HCT116 (cell line): ENCODE measurements around the gene GAPT. TPM values are rescaled to one million over a fixed set of nuclear protein-coding genes. Genes with fewer than 3 reads are reported as not detected.
"Not testable (repeated sequence)": the region's sequence is repeated elsewhere in the genome, so short reads cannot be mapped to it uniquely, and the experiment has no call there.

Experiments
- ATAC-seq: fragments of 200-7000 bp; cut with Tn5 transposase; 2 replicates; pipeline ENCODE4 v1.9.1; 2020; ENCODE audit warnings: mild to moderate bottlenecking, moderate library complexity
- BruUV-seq: library from RNA; stranded (reverse); fragments of 400-500 nt; replicated peaks from 2 replicates; lab custom pipeline; 2021; lab: Mats Ljungman, UMichigan
- CTCF ChIA-PET: fragments of 300-600 bp; sonication (Branson Sonifier 250); formaldehyde crosslinking; loops from one replicate; lab custom pipeline; 2021; ENCODE audit warnings: antibody characterized with exemption; lab: Charles Lee
- POLR2A ChIA-PET: fragments of 300-600, 350-600 bp; sonication (Branson Sonifier 250); formaldehyde crosslinking; loops from one replicate; lab custom pipeline; 2021; ENCODE audit warnings: antibody characterized with exemption; lab: Charles Lee
- RAD21 ChIA-PET, 2 experiments: fragments of 300-600 bp; sonication (Branson Sonifier 250); formaldehyde crosslinking; loops; one replicate each; lab custom pipeline; 2023; ENCODE audit warnings: low total read pairs in 2 of 2; ENCODE audit not compliant: uncharacterized antibody in 2 of 2, unreplicated experiment in 2 of 2, low non-redundant PET in 1 of 2; lab: Charles Lee
- DNase-seq: peaks from one replicate; pipeline ENCODE4 v3.0.0-alpha.2; 2010; ENCODE audit warnings: low read depth, low spot score
- H2AFZ ChIP-seq: fragments of 200-600 bp; shearing (Covaris generic), sonication (generic); 2 replicates; pipeline ENCODE4 v1.6.1; 2017; ENCODE audit warnings: low read depth, mixed run types, mixed read lengths, antibody characterized with exemption, low read length; ENCODE audit not compliant: poor library complexity, severe bottlenecking
- H3K27ac ChIP-seq: 2 replicates; pipeline ENCODE4 v1.5.1; 2012; ENCODE audit warnings: low read depth, low read length
- H3K27me3 ChIP-seq: fragments of 200-600 bp; sonication (generic); 2 replicates; pipeline ENCODE4 v1.6.1; 2016; ENCODE audit warnings: mixed run types, low read length, mixed read lengths; ENCODE audit not compliant: insufficient read depth
- H3K36me3 ChIP-seq, 2 experiments: fragments of 200-500 bp in 1 of 2; fragments of 200-600 bp in 1 of 2; sonication (Bioruptor generic) in 1 of 2; sonication (generic) in 1 of 2; 2 replicates each; pipeline versions ENCODE4 v1.5.1 to v1.6.1; 2014 to 2016; ENCODE audit warnings: low read length in 2 of 2, inconsistent platforms in 1 of 2, mixed read lengths in 1 of 2, mixed run types in 1 of 2; ENCODE audit not compliant: insufficient read depth in 2 of 2, control insufficient read depth in 1 of 2
- H3K4me1 ChIP-seq, 2 experiments: fragments of 200-600 bp in 1 of 2; sonication (generic) in 1 of 2; 2 replicates each; pipeline versions ENCODE4 v1.5.1 to v1.6.1; 2012 to 2017; ENCODE audit warnings: low read length in 2 of 2, inconsistent platforms in 1 of 2, mild to moderate bottlenecking in 1 of 2, mixed read lengths in 1 of 2, mixed run types in 1 of 2, moderate library complexity in 1 of 2; ENCODE audit not compliant: insufficient read depth in 2 of 2, control insufficient read depth in 1 of 2
- H3K4me2 ChIP-seq: fragments of 200-600 bp; sonication (generic); 2 replicates; pipeline ENCODE4 v1.6.1; 2017; ENCODE audit warnings: mixed run types, low read length, mixed read lengths
- H3K4me3 ChIP-seq, 2 experiments: fragments of 200-600 bp in 1 of 2; sonication (generic) in 1 of 2; replicated peaks in 1 of 2; 2 replicates each; pipeline ENCODE4 v1.5.1; 2011 to 2016; ENCODE audit warnings: low read length in 2 of 2, control low read depth in 1 of 2, low read depth in 1 of 2, mild to moderate bottlenecking in 1 of 2, mixed read lengths in 1 of 2, mixed run types in 1 of 2
- H3K79me2 ChIP-seq: fragments of 200-600 bp; sonication (generic); 2 replicates; pipeline ENCODE4 v1.6.1; 2017; ENCODE audit warnings: mild to moderate bottlenecking, mixed run types, low read length, moderate library complexity, mixed read lengths; ENCODE audit not compliant: insufficient read depth
- H3K9ac ChIP-seq: fragments of 200-600 bp; sonication (generic); 2 replicates; pipeline ENCODE4 v1.6.1; 2016; ENCODE audit warnings: low read length, mixed read lengths
- H3K9me2 ChIP-seq: fragments of 200-600 bp; sonication (generic), shearing (Covaris generic); 2 replicates; pipeline ENCODE4 v1.6.1; 2017; ENCODE audit warnings: mixed run types, mild to moderate bottlenecking, moderate library complexity; ENCODE audit not compliant: insufficient read depth
- H3K9me3 ChIP-seq, 2 experiments: fragments of 200-500 bp in 1 of 2; fragments of 200-600 bp in 1 of 2; sonication (Bioruptor generic) in 1 of 2; sonication (generic) in 1 of 2; 2 replicates each; pipeline ENCODE4 v1.6.1; 2014 to 2017; ENCODE audit warnings: low read length in 2 of 2, mixed read lengths in 2 of 2, inconsistent platforms in 1 of 2, low read depth in 1 of 2, mild to moderate bottlenecking in 1 of 2, mixed run types in 1 of 2, moderate library complexity in 1 of 2; ENCODE audit not compliant: control insufficient read depth in 1 of 2, insufficient read depth in 1 of 2
- H4K20me1 ChIP-seq: fragments of 200-600 bp; sonication (generic), shearing (Covaris generic); 2 replicates; pipeline ENCODE4 v1.6.1; 2017; ENCODE audit warnings: mixed run types, mild to moderate bottlenecking, moderate library complexity; ENCODE audit not compliant: insufficient read depth
- CBX3 ChIP-seq: IDR thresholded peaks from 2 replicates; pipeline ENCODE4 v1.6.1; 2012; ENCODE audit warnings: low read depth
- EZH2 ChIP-seq: fragments of 200-600 bp; sonication (generic); IDR thresholded peaks from 2 replicates; pipeline ENCODE4 v1.6.1; 2017; ENCODE audit warnings: antibody characterized with exemption, mixed run types
- EZH2phosphoT487 ChIP-seq: fragments of 200-600 bp; IDR thresholded peaks from 2 replicates; pipeline ENCODE4 v1.6.1; 2018; ENCODE audit warnings: antibody characterized with exemption, borderline replicate concordance
- FOSL1 ChIP-seq: IDR thresholded peaks from 2 replicates; pipeline ENCODE4 v1.6.1; 2012; ENCODE audit warnings: low read depth
- JUND ChIP-seq: IDR thresholded peaks from 2 replicates; pipeline ENCODE4 v1.6.1; 2012
- POLR2A ChIP-seq: IDR thresholded peaks from 2 replicates; pipeline ENCODE4 v1.7.0; 2011; ENCODE audit warnings: borderline replicate concordance; ENCODE audit not compliant: insufficient read depth, insufficient read length; ENCODE audit errors: extremely low read depth
- SP1 ChIP-seq: IDR thresholded peaks from 2 replicates; pipeline ENCODE4 v1.6.1; 2012; ENCODE audit warnings: low read depth
- TCF7L2 ChIP-seq: IDR thresholded peaks from 2 replicates; pipeline ENCODE4 v1.7.0; 2011; ENCODE audit warnings: borderline replicate concordance, inconsistent platforms; ENCODE audit not compliant: insufficient read depth, insufficient read length; ENCODE audit errors: extremely low read depth
- YY1 ChIP-seq: IDR thresholded peaks from 2 replicates; pipeline ENCODE4 v1.6.1; 2011; ENCODE audit warnings: low read length, low read depth, moderate library complexity, mild to moderate bottlenecking; ENCODE audit not compliant: insufficient replicate concordance; ENCODE audit errors: extremely low read depth
- ZFX ChIP-seq: fragments of 450-650 bp; IDR thresholded peaks from 2 replicates; pipeline ENCODE4 v1.6.1; 2017
- ZNF274 ChIP-seq: fragments of 200-500 bp; sonication (Bioruptor generic); IDR thresholded peaks from 2 replicates; pipeline ENCODE4 v1.6.1; 2014; ENCODE audit warnings: mild to moderate bottlenecking, low read depth, low read length, inconsistent platforms
- intact Hi-C: fragments of 100-400 bp; cut with micrococcal nuclease; formaldehyde crosslinking; loops from 2 replicates; pipeline ENCODE4 v1.10.0; 2022
- total RNA-seq: library from RNA; stranded (reverse); gene quantifications from one replicate; pipeline ENCODE4 v1.2.1, GENCODE V29; 2021; ENCODE audit not compliant: unreplicated experiment
- TF ChIP-seq, protein P1 (sequence below): IDR thresholded peaks from 2 replicates; pipeline ENCODE4 v1.6.1; 2011; ENCODE audit warnings: mild to moderate bottlenecking, low read length, moderate library complexity; ENCODE audit not compliant: insufficient replicate concordance; ENCODE audit errors: extremely low read depth
- TF ChIP-seq, protein P2 (sequence below): IDR thresholded peaks from 2 replicates; pipeline ENCODE4 v1.6.1; 2012

GAPT gene
- total RNA-seq, 1 experiment from 2014 or later = not detected

DNA sequence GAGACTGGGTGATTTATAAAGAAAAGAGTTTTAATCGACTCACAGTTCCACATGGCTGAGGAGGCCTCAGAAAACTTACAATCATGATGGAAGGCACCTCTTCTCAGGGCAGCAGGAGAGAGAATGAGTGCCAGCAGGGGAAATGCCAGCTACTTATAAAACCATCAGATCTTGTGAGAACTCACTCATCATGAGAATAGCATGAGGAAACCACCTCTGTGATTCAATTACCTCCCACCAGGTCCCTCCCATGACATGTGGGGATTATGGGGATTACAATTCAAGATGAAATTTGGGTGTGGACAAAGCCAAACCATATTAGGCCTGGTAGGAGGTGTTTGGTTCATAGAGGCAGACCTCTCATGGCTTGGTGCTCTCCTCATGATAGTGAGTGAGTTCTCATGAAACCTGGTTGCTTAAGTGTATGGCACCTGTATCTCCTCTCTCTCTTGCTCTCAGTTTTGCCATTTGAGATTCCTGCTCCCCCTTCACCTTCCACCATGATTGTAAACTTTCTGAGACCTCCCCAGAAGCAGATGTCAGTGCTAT, 39.8 kb downstream of the GAPT start:
- no peak overlapping the region for H3K4me3 ChIP-seq
- no peaks in the 10 kb centered on the region for H3K9me2 ChIP-seq
- no peak overlapping the region for H3K9ac ChIP-seq
- no TSS peak for BruUV-seq
- TF ChIP-seq SP1 = no peak
- TF ChIP-seq POLR2A = no peak
- ATAC-seq (no peak), DNase-seq (no peak)
- ChIA-PET POLR2A (no interaction called here), RAD21 (no interaction called here), CTCF (no interaction called here)
- H3K4me1 ChIP-seq = no peaks in the 10 kb centered on the region
- H3K36me3 ChIP-seq = no peaks in the 10 kb centered on the region
- no peak overlapping the region for H3K4me2 ChIP-seq
- no peak overlapping the region for H3K27ac ChIP-seq
- no peaks in the 10 kb centered on the region for H3K9me3 ChIP-seq
- no peaks in the 10 kb centered on the region for H3K79me2 ChIP-seq
- no peaks in the 10 kb centered on the region for H3K27me3 ChIP-seq
- no peaks in the 10 kb centered on the region for H4K20me1 ChIP-seq
- intact Hi-C loops = no loop called here
- H2AFZ ChIP-seq = no peak overlapping the region

DNA sequence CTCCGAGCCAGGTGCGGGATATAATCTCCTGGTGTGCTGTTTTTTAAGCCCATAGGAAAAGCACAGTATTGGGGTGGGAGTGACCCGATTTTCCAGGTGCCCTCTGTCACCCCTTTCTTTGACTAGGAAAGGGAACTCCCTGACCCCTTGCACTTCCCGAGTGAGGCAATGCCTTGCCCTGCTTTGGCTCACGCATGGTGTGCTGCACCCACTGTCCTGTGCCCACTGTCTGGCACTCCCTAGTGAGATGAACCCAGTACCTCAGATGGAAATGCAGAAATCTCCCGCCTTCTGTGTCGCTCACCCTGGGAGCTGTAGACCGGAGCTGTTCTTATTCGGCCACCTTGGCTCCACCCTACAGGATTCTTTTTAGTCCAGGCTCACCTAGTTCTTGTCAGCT, 50.7 kb downstream of the GAPT start:
- H3K9me2 ChIP-seq, BruUV-seq, H3K4me1 ChIP-seq, H3K27ac ChIP-seq, H3K4me2 ChIP-seq, H3K9ac ChIP-seq, intact Hi-C loops, ATAC-seq, H3K36me3 ChIP-seq, RAD21 ChIA-PET, H4K20me1 ChIP-seq, DNase-seq, CTCF ChIA-PET, H3K27me3 ChIP-seq, POLR2A ChIA-PET, H2AFZ ChIP-seq, H3K9me3 ChIP-seq, H3K4me3 ChIP-seq, H3K79me2 ChIP-seq: not testable (repeated sequence)

DNA sequence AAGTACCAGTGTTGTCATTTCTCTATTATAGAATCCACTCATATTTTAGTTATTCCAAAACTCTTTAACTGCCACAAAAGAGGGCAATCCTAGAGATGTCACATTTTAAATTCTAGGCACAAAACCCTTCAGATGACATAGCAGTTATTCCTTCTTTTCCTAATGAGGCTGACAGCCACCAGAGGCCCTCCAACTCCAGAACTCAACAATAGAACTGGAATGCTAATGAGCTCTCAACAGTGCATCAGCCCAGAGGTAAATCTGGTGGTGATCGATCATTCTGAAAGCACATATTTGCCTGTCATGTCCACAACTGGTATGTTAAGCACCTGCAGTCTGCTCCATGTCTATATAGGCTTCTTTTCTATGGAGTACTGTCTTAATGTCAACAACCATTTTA, 51.5 kb downstream of the GAPT start:
- DNase-seq (no peak), ATAC-seq (no peak)
- RAD21 ChIA-PET = no interaction called here
- Histone ChIP-seq H3K4me2 (no peak overlapping the region), H3K4me1 (no peaks in the 10 kb centered on the region; a peak in 1 of 4 replicates), H3K9me3 (no peaks in the 10 kb centered on the region), H3K27me3 (no peaks in the 10 kb centered on the region), H3K9ac (no peak overlapping the region), H3K9me2 (no peaks in the 10 kb centered on the region), H4K20me1 (no peaks in the 10 kb centered on the region), H3K36me3 (no peaks in the 10 kb centered on the region), H3K4me3 (no peak overlapping the region), H3K27ac (no peak overlapping the region), H3K79me2 (no peaks in the 10 kb centered on the region), H2AFZ (no peak overlapping the region)
- POLR2A ChIA-PET = no interaction called here
- CTCF ChIA-PET = no interaction called here
- no TSS peak for BruUV-seq
- intact Hi-C loops = no loop called here
- TF ChIP-seq ZFX = no peak
- TF ChIP-seq EZH2 = no peak
- TF ChIP-seq, protein P1, sequence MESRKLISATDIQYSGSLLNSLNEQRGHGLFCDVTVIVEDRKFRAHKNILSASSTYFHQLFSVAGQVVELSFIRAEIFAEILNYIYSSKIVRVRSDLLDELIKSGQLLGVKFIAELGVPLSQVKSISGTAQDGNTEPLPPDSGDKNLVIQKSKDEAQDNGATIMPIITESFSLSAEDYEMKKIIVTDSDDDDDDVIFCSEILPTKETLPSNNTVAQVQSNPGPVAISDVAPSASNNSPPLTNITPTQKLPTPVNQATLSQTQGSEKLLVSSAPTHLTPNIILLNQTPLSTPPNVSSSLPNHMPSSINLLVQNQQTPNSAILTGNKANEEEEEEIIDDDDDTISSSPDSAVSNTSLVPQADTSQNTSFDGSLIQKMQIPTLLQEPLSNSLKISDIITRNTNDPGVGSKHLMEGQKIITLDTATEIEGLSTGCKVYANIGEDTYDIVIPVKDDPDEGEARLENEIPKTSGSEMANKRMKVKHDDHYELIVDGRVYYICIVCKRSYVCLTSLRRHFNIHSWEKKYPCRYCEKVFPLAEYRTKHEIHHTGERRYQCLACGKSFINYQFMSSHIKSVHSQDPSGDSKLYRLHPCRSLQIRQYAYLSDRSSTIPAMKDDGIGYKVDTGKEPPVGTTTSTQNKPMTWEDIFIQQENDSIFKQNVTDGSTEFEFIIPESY = no peak
- TF ChIP-seq POLR2A = no peak
- no peak for TF ChIP-seq CBX3
- TF ChIP-seq TCF7L2 = no peak
- TF ChIP-seq FOSL1 = no peak
- no peak for TF ChIP-seq ZNF274
- no peak for TF ChIP-seq SP1
- no peak for TF ChIP-seq JUND
- TF ChIP-seq EZH2phosphoT487 = no peak
- TF ChIP-seq, protein P2, sequence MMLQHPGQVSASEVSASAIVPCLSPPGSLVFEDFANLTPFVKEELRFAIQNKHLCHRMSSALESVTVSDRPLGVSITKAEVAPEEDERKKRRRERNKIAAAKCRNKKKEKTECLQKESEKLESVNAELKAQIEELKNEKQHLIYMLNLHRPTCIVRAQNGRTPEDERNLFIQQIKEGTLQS = no peak
- no peak for TF ChIP-seq YY1
